Caki2 (cell line): ENCODE results near the gene LCP2. TPM values are rescaled to one million over a fixed set of nuclear protein-coding genes. Genes with fewer than 3 reads are reported as not detected.

Source experiments
- DNase-seq: peaks from one replicate; pipeline ENCODE4 v3.0.0-alpha.2; 2015; ENCODE audit warnings: low read depth
- in situ Hi-C: cut with HindIII; loops from 2 replicates; pipeline ENCODE4 v1.10.0; 2016; ENCODE audit warnings: low sequenced_read_pairs, low pct_unique_long_range_greater_than_20kb, mixed read lengths
- total RNA-seq: library from RNA; depleted of rRNA; stranded (reverse); fragments of >200 nt; shearing (Covaris generic); gene quantifications from 2 replicates; pipeline ENCODE4 v1.2.3, GENCODE V29; 2014; ENCODE audit warnings: low replicate concordance; rRNA removed

LCP2 gene
- not detected in 2 replicates for total RNA-seq

DNA sequence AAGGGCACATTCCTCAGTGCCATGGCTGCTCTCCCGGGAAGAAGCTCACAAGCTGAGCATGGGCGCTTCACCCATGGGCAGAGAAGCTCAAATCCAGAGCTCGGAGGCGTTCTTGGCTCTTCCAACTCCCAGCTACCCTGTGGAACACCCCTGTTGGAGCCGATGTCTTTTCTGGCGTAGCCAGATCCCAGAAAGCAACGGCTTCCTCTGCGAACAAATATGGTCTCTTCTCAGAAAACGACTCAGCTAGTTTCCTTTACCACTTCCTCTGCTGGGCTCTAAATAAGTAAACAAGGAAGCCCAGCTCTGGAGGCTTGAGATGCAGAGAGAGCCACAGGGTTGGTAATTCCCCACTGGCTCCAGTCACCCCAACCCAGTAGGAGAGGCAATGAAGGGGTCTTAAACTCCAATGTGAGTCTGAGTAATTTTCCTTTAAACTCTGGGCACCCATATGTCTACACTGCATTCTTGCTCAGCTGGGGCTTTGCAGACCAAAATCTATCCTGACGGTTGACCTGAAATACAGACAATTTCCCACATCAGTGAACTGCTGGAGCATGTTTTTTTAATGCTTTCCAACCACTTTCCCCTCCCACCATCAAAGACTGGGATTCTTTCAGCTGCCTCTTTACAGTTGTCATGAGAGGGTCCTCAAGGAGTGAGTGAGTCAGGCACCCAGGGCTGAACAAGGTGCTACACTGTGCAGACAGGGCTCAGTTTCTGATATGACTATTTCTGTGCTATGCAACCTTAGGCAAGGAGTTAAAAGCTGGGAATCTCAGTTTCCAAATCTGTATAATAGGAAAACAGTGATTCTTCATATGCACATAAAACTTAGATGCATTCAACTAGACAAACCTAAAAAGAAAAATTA is at the start of gene LCP2:
LCP2 (minus strand) TSS at position 189 of the 874 bp plus-strand sequence; CDS start at position 23, 166 bp downstream.
- in situ Hi-C loops = no loop called here
- no peak for DNase-seq

- in situ Hi-C loops = no loop called here
- DNase-seq = no peak
These were observed 49.5 kb upstream of the LCP2 start for GRCh38 chr5:170347022-170347567.

GRCh38 chr5:170345971-170346370 is 48.4 kb upstream of the LCP2 start:
- DNase-seq = no peak
- in situ Hi-C loops = no loop called here

- in situ Hi-C loops = no loop called here
- no peak for DNase-seq
These were observed 45.6 kb upstream of the LCP2 start for GRCh38 chr5:170343177-170343576.

GRCh38 chr5:170342153-170342725 is 44.7 kb upstream of the LCP2 start:
- DNase-seq = no peak
- in situ Hi-C loops = no loop called here

DNA sequence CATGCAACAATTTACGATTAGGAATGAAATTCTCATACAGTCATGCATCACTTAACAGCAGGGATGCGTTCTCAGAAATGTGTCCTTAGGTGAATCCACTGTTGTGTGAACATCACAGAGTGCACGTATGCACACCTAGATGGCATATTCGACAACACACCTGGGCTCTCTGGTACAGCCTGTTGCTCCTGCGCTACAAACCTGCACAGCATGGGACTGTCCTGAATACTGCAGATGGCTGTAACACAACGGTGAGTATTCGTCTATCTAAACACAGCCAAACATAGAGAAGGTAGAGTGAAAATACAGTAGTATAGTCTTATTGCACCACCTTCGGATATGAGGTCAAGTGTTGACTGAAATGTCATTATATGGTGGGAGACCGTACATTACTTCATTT is 44.0 kb upstream of the LCP2 start:
- DNase-seq = no peak
- in situ Hi-C loops = no loop called here

DNA sequence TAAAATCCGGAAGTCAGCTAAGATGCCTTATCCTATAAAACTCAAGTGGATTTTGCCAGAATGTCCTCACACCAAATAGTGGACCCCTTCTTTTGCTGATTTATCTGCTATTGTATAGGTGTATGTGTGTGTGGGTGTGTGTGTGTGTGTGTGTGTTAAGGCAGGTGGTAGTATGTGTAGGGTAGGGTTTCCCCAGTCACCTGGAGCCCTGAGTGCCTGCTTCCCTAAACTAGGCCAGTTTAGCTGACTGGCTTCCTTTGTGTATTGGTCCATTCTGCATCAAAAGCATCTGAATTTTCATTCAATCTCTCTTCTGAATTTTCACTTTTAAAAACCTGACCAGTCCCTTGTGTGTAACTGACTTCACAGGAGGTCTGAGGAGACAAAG is 42.2 kb upstream of the LCP2 start:
- in situ Hi-C loops = no loop called here
- no peak for DNase-seq

DNA sequence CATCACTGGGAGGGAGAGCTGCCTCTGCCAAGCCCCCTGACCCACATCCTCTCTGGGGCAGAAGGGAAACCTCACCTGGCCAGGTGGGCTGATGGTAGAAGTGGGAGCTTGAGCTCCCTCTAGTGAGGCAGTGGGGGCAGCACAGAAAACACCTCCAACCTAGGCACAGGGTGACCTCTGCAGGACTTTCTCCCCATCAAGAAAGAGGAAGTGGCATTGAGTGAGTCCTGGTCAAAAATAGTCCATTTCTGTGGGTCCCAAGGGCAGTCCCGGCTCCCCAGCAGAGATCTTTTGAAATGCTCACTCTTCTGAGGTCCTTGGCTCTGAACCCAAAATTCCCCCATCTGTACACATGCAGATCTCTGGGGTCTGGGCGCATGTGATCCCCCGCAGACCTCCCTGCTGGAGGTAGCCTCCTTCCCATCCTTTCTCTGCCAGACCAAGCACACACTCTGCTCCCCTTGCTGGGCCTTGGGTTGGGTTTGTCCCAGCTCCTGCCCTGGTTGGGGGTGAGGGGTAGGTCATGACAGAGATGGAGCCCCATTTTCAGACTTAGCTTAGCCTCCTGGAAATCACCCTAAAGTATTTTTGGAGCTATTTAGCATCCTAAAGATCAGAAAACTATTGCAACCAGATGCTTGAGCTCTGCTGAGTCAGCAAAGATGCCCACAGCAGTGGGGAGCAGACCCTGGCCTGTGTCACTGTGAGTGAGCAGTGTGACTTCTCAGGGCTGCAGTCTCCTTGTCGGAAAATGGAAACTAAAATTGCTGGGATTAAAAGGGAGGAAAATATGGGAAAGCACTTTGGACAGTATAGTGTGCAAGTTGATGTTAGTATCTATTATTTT is 41.6 kb upstream of the LCP2 start:
- DNase-seq = no peak
- in situ Hi-C loops = no loop called here

DNA sequence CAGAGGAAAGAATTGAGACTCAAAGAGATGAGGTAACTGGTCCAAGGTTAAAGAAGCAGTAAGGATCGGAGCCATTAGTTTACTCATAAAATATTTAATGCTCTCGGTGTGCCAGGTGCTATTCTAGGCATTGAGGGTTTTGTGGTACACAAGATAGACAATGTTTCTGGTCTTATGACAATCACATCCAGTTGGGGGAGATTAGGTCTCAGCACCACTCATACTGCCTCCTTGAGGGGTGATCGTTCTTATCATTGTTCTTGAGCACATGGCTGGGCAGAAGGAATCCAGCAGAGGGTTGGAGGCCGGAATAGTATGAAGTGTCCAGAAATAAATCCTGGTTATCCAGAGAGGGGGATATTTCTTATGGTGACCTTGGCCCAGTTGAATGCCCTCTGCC is 40.7 kb upstream of the LCP2 start:
- in situ Hi-C loops = no loop called here
- DNase-seq = no peak

DNA sequence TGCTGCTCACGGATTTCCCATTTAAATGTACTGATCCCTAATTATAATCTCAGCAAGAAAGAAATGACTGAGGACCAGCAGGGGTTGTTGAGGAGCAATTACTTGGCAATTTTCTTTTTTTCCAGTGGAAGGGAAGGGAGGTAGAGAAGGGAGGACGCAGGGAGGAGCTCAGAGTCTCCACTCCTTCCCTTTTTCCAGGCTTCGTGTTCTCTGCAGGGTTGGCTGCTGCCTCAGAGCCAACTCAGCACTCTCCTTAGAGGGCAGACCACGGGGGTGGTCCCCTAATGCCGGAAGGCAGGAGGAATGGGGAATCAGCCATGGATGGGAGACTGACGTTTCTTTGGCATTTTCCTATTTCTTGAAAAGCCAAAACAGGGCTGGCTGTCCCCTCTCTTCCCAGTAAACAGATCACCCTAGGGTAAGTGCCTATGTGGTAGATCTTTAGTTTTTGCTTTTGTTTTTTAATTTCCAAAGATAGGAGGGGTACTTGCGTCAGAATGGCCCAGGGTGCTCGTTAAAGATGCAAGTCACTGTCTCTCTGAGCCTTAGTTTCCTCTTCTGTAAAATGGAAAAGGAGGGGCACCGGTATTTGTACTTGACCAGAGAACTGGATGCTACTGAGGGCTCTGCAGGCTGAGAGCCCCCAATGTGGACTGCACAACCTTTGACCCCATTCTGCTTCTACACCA is 39.6 kb upstream of the LCP2 start:
- no peak for DNase-seq

GRCh38 chr5:170336065-170336464 is 38.5 kb upstream of the LCP2 start:
- DNase-seq = no peak
- in situ Hi-C loops = no loop called here

More for the DNA sequence above, 39.6 kb upstream of the LCP2 start:
- in situ Hi-C loops = no loop called here

- in situ Hi-C loops = no loop called here
- DNase-seq = no peak
These were observed 37.0 kb upstream of the LCP2 start for GRCh38 chr5:170334626-170335025.

GRCh38 chr5:170333161-170333910 is 35.8 kb upstream of the LCP2 start:
- DNase-seq = no peak

GRCh38 chr5:170332058-170332457 is 34.5 kb upstream of the LCP2 start:
- no peak for DNase-seq
- in situ Hi-C loops = no loop called here

More at GRCh38 chr5:170333161-170333910, 35.8 kb upstream of the LCP2 start:
- in situ Hi-C loops = no loop called here

DNA sequence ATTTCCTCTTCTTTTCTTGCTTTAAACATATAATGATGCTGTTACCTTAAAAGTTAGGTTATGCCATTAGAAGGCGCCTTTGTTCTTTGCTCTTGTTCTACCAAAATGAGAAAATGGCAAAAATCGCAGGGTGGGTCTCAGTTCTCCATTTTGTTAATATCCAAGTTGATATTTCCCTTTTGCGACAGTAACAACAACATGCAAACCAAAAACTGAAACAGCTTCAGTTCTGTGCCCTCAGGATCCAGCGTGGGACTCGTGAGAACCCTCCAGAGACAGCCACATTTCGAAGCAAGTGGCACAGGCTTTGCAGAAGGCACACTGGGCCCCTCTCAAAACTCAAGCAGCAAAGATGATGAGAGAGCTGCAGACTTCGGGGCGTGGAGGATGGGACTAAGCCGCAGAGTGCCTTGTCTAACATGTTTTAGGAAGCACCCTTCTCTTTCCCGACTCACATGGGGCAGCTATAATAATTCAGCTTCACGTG is 33.0 kb upstream of the LCP2 start:
- in situ Hi-C loops = no loop called here
- no peak for DNase-seq

DNA sequence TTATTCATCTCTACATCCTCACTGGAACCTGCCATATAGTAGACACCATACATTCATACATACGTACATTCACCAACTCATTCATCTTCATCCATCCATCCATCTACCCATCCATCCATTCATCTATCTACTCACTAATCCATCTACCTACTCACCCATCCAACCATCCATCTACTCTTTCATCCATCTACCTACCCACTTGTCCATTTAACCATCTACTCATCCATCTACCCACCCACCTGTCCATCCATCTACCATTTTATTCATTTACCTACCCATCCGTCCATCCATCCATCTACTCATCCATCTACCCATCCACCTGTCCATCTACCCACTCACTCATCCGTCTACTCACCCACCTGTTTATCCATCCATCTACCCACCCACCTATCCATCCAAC is 31.9 kb upstream of the LCP2 start:
- in situ Hi-C loops = no loop called here
- no peak for DNase-seq

GRCh38 chr5:170327829-170328228 is 30.3 kb upstream of the LCP2 start:
- in situ Hi-C loops = no loop called here
- no peak for DNase-seq
